ENCODE results near the gene SH2D6.
"Not testable (repeated sequence)": the region's sequence is repeated elsewhere in the genome, so short reads cannot be mapped to it uniquely, and the experiment has no call there.

The SH2D6 gene

DNA sequence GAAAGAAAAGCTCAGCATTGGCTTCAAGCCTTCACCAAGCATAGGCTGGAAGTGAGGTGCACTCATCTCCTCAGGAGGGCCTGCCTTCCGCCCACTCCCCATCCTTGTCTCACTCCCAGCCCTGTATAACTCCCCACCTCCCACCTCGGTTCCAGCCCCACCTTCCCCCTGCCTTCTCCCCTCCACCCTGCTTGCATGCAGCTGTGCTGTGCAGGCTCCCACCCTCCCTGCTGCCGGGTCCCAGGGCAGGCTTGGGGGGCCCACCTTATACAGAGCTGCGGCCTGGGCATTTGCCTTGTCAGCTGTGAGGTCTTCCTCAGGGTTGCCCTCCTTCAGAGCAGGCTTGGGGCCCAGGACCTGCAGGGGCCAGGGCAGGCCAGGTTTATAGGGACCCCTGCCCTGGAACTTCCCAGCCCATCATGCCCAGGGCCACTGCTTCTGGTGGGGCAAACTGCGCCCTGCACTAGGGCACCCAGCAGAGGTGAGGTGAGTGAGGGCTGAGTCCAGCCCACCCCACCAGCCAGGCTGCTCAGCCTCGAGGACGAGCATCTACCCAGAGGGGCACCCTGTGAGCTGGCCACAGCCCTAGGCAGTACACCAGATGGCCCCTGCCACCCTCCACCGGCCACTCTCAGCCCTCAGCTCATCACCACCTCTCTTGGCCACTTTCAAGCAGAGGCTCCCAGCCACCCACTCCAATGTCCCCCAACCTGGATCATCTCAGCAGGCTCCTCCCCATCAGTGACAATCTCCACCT is 19.9 kb upstream of the SH2D6 start:
- DNase-seq: no peak

DNA sequence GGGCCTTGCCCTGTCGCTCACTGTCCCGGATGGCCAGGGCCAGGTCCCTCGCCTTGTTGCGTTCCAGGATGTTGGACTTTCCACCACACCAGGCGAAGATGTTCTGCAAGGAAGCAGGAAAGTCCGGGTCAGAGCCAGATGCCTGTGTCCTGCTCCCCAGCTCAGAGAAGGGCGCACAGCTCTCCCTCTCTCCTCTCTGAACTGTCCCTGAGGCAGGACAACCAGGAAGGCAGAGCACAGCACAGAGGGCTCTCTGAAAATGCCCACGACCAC is 19.4 kb upstream of the SH2D6 start:
- DNase-seq: no peak

- no peak for DNase-seq
Measured at GRCh38 chr2:85400023-85400422, 18.5 kb upstream of the SH2D6 start.

- no peak for DNase-seq
Measured at GRCh38 chr2:85400541-85401463, 17.7 kb upstream of the SH2D6 start.

- DNase-seq: no peak
Measured at GRCh38 chr2:85401464-85401805, 17.1 kb upstream of the SH2D6 start.

GRCh38 chr2:85401844-85402243 is 16.7 kb upstream of the SH2D6 start:
- no peak for DNase-seq

GRCh38 chr2:85405201-85406059 is 13.1 kb upstream of the SH2D6 start:
- DNase-seq: peak; percentile 33

GRCh38 chr2:85409845-85410583 is 8.5 kb upstream of the SH2D6 start, which contains the start of gene CAPG:
Gene CAPG (minus strand): TSS chr2:85410366. CDS start chr2:85402145, 8,221 bp downstream.
- DNase-seq: peak; percentile 22

- no peak for DNase-seq
Measured at GRCh38 chr2:85410584-85411404, 7.7 kb upstream of the SH2D6 start.

DNA sequence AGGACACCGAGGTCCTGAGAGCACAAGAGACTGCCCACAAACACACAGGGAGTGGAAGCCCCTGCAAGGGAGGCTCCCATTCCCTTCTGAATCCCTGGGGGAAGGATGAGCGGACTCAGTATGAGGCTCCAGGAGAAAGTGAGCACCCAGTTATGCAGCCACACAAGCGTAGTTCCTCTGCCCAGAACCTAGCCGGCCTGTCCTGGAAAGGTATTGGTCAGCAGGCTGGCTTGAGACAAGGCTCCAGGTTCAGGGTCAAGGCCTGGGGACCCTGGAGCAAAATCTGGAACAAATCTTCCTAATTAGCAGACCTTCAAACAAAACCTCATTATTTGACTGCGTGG is 7.1 kb upstream of the SH2D6 start:
- no peak for DNase-seq

GRCh38 chr2:85413592-85414420 is 4.7 kb upstream of the SH2D6 start:
- peak; percentile 47 for DNase-seq

- DNase-seq: not testable (repeated sequence)
Measured at GRCh38 chr2:85414421-85414759, 4.1 kb upstream of the SH2D6 start.

GRCh38 chr2:85414761-85415553 is 3.6 kb upstream of the SH2D6 start:
- no peak for DNase-seq

DNA sequence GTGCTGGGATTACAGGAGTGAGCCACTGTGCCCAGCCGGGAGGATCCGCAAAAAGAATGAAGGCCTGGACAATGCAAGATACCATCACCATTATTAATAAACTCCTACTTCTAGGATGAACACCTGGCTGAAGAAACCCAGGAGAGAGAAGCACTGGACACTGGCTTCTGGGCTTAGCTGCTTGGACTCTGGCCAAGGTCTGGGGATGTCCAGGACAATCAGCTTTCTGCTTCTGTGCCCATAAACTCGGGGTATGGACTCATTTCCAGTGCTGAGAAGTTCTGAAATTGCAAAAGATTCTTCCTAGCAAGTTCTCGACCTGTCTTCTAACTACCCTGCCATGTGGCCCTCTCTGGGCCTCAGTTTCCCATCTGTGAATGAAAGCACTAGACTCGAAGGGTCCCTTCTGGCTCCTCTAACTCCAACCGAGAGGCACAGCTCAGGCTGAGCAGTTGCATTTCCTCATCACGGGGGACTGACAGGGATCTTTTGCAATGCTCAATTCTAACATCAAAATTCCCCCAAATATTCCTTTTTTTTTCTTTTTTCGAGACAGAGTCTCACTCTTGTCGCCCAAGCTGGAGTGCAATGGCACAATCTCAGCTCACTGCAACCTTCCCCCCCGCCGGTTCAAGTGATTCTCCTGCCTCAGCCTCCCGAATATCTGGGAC is 2.4 kb upstream of the SH2D6 start:
- no peak for DNase-seq

DNA sequence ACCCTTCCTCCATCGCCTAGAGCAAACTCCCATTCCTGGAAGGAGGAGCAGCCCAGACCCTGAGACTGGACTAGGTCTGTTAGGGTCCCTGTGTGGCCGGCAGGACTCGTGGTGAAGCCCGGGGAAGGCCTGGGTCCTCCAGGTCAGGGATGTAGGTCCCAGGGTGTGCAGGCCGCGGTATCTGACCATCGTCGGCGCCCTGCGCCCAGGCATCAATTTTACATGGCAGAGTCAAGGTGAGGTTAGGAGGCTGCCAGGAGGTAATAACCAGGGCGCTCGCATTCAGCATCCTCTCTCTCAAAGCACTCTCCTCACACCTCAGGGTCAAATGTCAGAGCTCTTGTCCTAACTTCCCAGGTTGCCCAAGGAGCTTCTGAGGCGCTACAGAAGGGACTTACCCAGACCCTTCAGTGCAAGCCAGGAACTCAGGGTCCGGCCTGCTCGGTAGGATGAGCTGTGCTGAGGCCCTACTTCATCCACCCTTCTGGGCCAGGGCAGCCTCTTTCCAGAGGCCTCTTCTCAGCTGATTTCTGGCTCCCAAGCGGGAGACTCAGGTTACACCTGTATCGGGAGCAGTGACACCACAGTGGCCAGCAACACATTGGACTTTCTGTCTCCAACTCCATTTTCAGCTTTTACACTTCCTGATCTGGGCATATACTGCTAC is 628 bp downstream of the SH2D6 start:
- DNase-seq: no peak

DNA sequence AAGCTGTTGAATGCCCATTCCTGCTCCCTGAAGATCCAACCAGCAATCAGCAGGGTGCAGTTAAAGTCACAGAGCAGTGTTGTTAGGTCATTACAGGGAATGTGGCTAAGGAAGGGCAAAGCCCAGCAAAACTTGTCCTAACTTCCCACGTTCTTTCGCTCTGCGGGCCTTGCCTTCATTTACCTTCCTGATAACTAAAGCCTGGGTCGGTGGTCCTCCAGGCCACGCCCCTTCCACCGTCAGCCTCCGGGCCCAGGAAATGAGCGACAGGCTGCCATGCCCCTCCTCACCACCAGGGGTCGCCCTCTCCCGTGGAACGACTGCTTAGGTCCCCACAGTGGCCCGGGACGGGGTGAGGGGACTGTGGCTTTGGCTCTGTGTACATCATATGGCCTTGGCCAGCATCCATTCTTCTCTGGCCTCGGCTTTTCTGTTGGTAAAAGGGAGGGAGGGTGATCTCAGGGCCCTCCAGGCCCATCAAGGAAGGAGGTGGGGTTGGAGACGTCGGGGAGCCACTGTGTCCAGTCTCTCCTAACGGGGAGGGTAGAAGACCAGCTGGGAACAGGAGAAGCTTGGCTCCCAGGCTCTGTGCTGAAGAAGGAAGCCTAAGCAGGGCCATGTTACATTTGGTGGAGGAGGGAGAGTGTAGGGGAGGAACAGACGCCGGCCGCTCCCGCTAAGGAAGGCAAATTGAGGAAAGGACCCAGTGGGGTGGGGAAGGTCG is 2.2 kb downstream of the SH2D6 start:
- peak; percentile 91 for DNase-seq

GRCh38 chr2:85421260-85422071 is 3.0 kb downstream of the SH2D6 start:
- no peak for DNase-seq

All from stimulated activated CD4-positive, alpha-beta T cell treated with anti-CD3 and anti-CD28 coated beads, Interleukin-12 subunit alpha, Interleukin-12 subunit beta, amount 100 ng/mL, for 4 hours (primary cell).